HG03575 (cell line): ENCODE results near the gene RAB36.
"Not testable (repeated sequence)": the region's sequence is repeated elsewhere in the genome, so short reads cannot be mapped to it uniquely, and the experiment has no call there.

Experiments used
- ATAC-seq: cut with Tn5 transposase; IDR thresholded peaks from one replicate; pipeline ENCODE4 v1.9.1; 2021; ENCODE audit not compliant: unreplicated experiment, insufficient number of reproducible peaks, low FRiP score; ENCODE audit errors: extremely low read depth

Gene RAB36

GRCh38 chr22:23130697-23131096, 14.6 kb upstream of the RAB36 start:
- no peak for ATAC-seq

- no peak for ATAC-seq
Observed at GRCh38 chr22:23131931-23132330, 13.3 kb upstream of the RAB36 start.

DNA sequence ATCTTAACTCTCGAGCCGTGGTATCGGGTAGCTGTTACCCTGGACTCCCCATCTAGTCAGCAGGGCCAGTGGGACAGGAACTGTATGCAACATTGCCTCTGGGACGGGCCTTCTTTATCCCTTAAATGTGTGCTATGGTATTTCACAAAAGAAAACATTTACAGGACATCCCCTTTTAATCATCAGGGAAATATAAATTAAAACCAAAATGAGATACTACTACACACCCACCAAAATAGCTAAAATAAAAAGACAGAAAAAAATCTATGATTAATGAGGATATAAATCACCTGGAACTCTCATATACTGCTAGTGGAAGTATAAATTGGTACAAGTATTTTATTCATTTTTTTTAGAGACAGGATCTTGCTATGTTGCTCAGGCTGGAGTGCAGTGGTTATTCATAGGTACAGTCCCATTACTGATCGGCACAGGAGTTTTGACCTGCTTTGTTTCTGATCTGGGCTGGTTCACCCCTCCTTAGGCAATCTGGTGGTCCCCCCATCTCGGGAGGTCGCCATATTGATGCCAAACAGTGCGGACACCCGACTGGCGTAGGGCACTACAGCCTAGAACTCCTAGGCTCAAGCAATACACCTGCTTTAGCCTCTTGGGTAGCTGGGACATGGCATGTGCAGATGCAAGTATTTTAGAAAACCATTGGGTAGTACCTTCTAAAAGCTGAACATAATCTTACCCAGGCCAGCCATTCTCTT, 12.7 kb upstream of the RAB36 start:
- ATAC-seq, result no peak

DNA sequence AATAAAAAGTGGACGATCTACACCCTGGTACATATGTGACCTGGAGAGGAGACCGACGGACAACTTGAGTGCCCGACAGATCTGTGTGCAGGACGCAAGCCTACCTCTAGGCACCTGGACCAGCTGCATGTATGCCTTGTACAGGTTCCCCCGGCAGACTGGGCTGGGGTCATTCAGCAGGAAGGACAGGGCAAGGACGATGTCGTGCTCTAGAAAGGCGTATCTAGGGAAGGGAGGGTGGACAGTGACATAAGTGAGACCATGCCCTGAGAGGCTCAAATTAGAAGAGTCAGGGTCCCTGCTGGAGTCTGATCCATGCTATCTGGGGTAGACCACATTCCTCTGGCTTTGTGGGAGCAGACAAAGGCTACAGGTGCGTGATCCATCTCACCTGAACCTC, 11.4 kb upstream of the RAB36 start:
- no peak for ATAC-seq

- not testable (repeated sequence) for ATAC-seq
Observed at GRCh38 chr22:23136991-23137390, 8.3 kb upstream of the RAB36 start.

DNA sequence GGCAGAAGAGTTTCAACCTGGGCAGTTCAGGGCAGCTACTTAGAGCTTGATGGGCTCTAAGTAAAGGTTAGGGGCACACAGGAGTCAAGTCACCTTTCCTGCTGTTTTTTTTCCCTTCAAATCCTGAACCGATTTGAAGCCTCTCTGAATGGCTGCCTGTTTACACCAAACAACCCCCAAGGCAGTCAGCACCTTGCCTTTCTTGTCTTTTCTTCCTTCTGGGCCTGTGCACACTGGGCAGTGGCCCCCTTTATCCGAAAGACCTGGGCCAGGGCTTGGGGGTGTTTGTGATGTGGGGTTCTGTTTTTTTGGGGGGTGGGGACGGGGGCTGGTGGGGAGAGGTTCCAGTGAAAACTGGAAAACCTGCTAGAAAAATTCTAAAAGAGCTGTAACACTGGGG, 7.8 kb upstream of the RAB36 start:
- ATAC-seq, result no peak

DNA sequence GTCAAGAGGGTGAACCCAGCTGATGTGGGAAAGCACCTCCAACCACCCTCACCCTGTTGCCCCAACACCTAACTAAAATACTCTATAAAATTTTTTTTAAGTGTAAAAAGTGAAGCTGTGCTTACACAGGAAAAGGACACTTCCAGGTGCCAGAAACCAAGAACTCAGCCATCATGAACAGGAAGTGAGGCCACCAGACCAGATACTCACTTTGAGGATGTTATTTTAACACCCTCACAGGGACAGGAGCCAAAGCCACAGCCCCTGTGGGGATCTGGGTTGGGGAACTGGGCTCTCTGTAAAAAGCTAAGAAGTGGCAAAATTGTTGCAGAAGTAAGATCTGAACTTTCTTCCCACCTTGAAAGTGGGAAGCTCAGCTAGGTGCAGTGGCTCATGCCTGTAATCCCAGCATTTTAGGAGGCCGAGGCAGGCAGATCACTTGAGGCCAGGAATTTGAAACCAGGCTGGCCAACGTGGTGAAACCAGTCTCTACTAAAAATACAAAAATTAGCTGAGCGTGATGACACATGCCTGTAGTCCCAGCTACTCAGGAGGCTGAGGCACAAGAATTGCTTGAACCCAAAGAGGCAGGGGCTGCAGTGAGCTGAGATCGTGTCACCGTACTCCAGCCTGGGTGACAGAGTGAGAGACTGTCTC, 7.2 kb upstream of the RAB36 start:
- no peak for ATAC-seq

DNA sequence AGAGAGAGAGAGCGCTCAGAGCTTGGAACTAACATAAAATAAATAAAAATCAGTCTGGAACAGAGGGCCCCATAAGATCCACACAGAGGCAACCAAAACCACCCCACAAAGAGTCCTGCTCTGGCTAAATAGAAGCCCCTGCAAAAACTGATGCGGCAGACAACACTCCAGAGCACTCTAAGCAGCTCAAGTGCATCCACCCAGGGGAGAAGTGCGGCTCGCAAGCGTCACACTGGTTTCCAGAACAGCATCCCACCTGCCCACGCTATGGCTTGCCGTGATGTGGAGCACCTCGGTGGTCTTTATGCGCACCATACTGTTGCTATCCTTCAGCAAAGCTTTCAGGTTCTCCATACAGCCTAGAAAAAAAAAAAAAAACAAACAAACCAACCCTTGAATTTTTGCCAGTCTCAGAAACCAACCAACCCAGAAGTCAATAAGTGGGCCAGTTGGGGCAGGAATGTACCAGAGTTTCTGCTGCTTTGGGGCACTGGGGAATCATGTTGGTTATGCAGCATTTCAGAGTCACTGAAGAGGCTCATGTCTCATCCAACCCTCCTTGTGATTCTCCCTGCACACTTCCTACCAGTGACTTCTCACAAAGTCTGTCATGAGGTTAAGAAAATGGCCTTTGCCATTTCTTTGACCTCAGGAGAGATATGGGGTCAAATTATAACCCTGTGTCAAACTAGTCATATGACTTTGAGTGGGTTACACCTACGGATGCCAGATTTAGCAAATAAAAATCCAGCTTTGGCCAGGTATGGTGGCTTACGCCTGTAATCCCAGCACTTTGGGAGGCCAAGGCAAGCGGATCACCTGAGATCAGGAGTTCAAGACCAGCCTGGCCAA, 6.5 kb upstream of the RAB36 start:
- ATAC-seq, result no peak

DNA sequence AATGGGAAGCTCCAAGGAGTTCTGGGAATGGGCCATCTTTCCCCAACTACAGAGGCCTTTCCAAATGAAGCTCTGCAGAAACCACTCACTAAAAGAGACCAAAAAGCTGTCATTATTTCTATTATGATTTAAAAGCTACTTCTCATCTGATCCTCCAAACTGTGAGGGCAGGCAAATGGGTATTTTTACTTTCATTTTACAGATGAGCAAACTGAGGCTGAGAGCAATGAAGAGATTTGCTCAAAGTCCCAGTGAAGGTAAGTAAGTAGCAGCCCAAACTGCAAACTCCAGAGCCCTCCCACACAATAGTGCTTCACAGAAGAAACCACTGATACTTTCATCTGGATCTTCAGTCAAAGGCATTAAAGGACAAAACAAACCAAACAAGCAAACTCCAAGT, 4.9 kb upstream of the RAB36 start:
- ATAC-seq, result no peak

DNA sequence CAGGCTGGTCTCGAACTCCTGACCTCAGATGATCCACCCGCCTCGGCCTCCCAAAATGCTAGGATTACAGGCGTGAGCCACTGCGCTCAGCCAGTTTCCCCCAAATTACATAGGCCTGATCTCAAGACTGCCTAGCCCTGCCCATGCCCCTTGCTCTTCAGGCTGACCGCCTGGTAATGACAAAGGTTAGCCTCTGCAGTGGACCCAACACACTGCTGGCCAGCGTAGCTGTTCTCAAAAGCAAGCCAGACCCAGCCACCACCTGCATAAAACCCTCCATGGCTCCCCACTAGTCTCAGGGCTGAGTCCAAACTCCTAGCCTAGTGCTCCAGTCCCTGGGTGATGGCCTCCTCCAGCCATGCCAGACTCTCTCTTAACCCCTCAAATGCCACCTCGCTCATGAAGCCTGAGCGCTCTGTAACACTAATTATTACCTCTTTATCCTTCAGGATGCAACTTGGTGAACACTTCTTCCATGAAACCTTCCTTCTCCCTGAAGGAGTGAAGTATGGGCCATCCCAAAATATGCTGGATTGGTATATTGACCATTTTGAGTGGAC, 2.7 kb upstream of the RAB36 start:
- ATAC-seq, result no peak

DNA sequence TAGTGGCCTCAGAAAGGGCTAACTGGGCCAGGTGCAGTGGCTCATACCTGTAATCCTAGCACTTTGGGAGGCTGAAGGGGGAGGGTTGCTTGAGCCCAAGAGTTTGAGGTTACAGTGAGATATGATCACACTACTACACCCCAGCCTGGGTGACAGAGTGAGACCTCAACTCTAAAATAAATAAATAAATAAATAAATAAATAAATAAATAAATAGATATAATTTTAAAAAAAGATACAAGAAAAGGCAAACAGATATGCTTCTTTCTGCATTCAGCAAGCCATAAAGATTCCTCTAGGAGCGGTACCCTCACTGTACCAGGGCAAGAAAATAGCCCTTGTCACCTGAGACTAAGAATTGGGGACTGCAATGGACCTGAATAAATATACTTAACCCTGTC, 2.2 kb upstream of the RAB36 start:
- ATAC-seq, result no peak

- ATAC-seq, result no peak
Observed at GRCh38 chr22:23144432-23144831, 845 bp upstream of the RAB36 start.

DNA sequence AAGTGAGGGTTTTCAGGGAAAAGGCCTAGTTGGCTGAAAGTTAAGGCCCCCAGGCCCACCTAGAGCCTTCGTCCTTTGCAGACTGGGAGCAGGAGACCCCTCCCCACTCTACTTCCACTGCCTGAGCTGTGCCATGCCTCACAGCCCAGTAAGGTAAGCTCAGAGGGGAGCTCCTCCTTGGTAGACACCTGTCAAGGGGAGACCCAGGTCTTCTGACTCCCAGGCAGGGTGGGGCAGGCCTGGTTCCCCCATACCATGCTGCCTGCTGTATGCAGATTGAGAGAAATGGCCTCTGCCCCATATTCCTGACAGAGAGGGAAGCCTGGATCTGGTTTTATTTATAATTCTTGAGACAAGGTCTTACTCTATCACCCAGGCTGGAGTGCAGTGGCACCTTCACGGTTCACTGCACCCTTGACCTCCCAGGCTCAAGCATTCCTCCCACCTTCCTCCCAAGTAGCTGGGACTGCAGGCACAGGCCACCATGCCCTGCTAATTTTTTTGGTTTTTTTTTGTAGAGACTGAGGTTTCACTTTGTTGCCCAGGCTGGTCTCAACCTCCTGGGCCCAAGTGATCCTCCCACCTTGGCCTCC, 697 bp downstream of the RAB36 start:
- ATAC-seq, result no peak

- ATAC-seq, result no peak
Observed at GRCh38 chr22:23146478-23147205, 1.4 kb downstream of the RAB36 start.

DNA sequence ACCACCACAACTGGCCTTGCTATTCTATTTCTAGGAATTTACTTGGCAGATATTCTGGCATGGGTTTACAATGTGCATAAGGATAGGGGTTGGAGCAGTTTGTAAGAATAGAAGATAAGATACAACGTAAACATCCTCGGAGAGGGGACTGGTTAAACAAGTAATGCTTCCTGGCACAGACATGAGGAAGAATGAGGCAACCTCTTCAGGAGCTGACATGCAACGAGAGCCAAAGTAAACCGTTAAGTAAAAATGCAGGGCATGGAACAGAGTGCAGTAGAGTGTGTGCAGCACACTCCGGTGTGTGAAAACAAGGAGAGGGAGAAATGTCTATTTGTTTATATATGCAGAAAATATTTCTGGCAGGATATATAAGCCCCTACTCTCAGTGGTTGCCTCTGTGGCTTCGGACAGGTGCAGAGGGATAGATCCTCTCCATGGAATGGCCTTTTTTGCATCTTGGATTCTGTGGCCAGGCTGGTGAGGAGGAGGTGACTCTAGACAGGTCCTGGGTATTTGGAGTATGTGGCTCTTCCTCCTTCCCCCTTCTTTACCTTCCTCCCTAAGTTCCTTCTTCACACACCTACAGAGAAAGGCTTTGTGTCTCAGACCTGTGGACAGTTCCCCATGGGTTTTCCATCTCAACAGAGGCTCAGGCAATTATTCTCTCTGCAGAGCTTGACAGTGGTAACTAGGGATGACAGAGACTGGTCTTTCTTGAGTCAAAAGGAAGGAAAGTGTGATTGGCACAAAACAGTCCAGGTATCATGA, 2.5 kb downstream of the RAB36 start:
- ATAC-seq, result no peak

- ATAC-seq, result no peak
Observed at GRCh38 chr22:23149743-23150238, 4.5 kb downstream of the RAB36 start.

DNA sequence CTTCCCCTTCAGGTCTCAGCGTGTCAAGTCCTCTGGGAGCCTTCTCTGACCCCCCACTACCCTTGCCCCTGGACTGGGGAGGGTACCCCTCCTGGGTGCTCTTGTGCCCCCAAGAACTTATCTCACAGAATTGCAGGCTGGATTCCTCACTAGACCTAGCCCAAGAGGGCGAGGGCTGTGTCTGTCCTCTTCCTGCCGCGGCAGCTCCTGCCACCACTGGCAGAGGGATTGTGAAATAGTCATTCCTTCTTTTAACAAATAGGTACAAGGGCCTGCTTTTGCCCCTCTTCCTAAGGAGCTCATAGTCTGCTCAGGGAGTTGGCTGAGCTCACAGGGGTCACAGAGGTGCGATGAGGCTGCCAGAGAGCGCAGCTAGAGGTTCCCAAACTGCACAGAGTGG, 5.5 kb downstream of the RAB36 start:
- no peak for ATAC-seq

DNA sequence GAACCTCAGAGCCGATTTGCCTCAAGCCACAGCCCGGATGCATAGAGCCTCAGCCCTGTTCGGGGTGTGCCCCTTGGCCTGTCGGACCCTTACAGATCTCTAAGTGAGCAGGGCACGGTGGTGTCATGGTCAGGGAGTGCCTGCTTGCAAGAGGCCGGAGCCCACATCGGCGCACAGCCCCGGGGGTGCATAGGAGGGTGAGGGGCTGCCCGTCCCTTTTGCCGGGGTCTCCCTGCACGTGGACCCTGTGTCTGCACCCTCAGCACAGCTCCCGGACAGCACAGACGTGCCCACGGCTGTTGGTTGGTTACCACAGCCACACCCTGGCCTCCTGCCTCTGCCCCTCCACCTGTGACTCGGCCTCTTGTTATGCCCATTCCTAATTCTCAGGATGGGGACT, 6.5 kb downstream of the RAB36 start:
- no peak for ATAC-seq
